GM21717 (cell line): ENCODE measurements around the gene DNAJC5G.

ENCODE experiments used
- ATAC-seq: cut with Tn5 transposase; IDR thresholded peaks from one replicate; pipeline ENCODE4 v1.9.1; 2021; ENCODE audit warnings: mild to moderate bottlenecking, moderate library complexity; ENCODE audit not compliant: unreplicated experiment

Gene DNAJC5G, protein sequence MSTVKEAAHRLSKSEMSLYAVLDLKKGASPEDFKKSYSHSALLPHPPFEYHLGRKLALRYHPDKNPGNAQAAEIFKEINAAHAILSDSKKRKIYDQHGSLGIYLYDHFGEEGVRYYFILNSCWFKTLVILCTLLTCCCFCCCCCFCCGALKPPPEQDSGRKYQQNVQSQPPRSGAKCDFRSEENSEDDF

GRCh38 chr2:27275211-27276150 is at the start of gene DNAJC5G:
DNAJC5G (plus strand) TSS chr2:27275433; CDS start chr2:27276729, 1,296 bp downstream.
- no peak for ATAC-seq

GRCh38 chr2:27225526-27225925 is 49.7 kb upstream of the DNAJC5G start:
- ATAC-seq: no peak

DNA sequence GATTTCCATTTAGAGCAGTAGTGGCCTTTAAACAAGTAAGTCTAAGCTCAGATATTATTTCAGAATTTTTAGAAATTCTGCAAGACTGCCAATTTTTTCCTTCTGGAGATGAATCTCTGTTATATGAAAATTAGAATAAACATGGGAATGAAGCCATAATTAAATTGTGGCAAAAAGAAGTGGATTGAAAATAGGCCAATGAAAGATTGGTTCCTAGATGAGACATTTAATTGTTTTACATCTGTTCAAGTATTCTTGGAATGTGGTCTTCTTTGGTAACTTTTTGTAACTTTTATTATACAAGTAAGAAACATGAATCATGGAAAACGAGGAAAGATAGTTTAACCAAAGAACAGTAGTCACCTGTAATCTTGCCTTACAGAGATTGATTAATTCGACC is 47.7 kb upstream of the DNAJC5G start:
- ATAC-seq: no peak

DNA sequence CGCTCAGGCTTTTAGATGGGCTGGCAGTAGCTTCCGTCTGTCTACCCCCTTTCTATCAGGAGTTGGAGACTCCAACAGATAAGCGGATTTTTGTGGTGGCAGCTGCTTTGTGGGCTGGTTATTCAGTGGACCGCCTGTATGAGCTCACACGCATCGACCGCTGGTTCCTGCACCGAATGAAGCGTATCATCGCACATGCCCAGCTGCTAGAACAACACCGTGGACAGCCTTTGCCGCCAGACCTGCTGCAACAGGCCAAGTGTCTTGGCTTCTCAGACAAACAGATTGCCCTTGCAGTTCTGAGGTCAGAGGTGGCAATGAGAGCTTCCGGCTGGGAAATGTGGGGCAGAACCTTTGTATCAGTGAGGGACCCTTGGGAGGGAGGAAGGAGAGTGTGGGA is 43.3 kb upstream of the DNAJC5G start:
- no peak for ATAC-seq

DNA sequence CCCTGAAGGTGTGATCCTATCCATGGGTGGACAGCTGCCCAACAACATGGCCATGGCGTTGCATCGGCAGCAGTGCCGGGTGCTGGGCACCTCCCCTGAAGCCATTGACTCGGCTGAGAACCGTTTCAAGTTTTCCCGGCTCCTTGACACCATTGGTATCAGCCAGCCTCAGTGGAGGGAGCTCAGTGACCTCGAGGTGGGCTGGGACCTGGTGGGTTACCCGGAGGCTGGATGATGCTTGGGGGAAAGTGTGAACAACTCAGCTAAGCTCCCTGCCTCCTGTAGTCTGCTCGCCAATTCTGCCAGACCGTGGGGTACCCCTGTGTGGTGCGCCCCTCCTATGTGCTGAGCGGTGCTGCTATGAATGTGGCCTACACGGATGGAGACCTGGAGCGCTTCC is 41.9 kb upstream of the DNAJC5G start:
- no peak for ATAC-seq

DNA sequence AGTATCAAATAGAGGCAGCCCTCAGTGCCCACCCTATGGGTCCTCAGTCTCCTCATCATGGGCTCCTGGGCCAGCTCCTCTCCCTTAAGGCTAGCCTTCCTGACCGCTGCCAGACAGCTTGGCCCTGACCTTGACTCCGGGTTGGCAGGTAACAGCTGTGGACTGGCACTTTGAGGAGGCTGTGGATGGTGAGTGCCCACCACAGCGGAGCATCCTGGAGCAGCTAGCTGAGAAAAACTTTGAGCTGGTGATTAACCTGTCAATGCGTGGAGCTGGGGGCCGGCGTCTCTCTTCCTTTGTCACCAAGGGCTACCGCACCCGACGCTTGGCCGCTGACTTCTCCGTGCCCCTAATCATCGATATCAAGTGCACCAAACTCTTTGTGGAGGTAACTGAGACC is 39.1 kb upstream of the DNAJC5G start:
- ATAC-seq: no peak

GRCh38 chr2:27236626-27237025 is 38.6 kb upstream of the DNAJC5G start:
- no peak for ATAC-seq

- ATAC-seq: no peak
These were observed 37.8 kb upstream of the DNAJC5G start for GRCh38 chr2:27237341-27237945.

DNA sequence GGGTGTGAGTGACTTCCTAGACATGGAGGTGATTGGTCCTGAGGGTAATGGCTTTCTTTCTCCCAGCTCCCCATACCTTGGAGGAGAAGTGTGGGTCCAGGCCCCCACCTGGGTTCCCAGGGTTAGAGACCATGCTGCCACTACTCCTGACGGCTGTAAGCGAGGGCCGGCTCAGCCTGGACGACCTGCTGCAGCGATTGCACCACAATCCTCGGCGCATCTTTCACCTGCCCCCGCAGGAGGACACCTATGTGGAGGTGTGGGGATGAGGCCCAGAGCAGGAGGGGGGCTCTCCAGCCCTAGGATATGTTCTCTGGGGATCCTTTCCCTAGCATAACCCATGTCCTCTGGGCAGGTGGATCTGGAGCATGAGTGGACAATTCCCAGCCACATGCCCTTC is 36.3 kb upstream of the DNAJC5G start:
- no peak for ATAC-seq

DNA sequence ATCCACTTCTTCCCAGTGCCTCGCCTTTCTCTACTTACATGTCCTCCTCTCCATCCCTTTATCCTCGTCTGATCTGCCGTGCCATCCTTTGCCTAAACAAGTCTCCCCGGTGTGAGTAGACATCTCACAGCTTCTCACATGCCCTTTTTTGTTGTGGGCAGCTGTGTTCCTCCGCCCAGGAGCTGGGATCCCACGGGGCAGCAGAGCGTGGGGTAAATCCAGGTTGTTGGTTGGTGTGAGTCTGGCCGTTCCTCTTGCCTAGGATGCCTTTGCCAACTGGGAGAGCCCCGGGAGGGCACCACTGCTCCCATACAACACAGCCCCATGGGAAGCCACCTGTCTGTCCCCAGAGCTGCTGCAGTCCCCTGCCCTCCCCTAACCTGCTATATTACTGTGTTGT is 34.8 kb upstream of the DNAJC5G start:
- no peak for ATAC-seq

GRCh38 chr2:27241761-27242613 is 33.2 kb upstream of the DNAJC5G start:
- ATAC-seq: no peak

DNA sequence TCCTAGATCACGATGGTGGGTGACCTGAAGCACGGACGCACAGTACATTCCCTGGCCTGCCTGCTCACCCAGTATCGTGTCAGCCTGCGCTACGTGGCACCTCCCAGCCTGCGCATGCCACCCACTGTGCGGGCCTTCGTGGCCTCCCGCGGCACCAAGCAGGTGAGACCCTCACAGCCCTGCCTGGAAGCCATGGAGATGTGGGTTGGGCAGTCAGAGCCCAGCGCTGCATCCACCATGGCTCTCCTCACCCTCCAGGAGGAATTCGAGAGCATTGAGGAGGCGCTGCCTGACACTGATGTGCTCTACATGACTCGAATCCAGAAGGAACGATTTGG is 32.6 kb upstream of the DNAJC5G start:
- ATAC-seq: no peak

DNA sequence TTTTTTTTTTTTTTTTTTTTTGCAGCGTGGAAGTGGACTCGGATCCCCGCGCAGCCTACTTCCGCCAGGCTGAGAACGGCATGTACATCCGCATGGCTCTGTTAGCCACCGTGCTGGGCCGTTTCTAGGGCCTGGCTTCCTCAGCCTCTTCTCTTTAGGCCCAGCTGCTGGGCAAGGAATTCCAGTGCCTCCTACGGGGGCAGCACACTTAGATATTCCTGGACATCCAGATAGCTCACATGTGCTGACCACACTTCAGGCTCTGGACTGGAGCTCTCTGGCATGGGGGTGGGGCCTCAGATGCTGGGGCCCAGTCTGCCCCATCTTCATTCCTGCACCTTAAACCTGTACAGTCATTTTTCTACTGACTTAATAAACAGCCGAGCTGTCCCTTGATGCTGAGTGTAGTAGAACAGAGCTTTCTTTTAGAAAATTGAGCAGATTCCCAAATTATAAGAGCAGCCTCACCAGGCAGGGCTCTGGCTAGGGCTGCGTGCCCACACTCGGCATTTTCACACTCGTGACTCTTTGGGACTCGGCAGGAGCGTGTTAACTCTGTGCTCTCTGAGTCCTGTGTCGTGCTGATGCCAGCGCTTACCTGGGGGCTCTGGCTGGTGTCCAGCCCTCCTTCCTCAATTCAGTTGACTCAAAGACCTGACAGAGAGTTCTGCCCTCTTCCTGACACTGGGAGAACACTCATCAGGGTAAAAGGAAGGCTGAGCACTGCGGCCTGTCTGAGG is 31.7 kb upstream of the DNAJC5G start:
- ATAC-seq: no peak

DNA sequence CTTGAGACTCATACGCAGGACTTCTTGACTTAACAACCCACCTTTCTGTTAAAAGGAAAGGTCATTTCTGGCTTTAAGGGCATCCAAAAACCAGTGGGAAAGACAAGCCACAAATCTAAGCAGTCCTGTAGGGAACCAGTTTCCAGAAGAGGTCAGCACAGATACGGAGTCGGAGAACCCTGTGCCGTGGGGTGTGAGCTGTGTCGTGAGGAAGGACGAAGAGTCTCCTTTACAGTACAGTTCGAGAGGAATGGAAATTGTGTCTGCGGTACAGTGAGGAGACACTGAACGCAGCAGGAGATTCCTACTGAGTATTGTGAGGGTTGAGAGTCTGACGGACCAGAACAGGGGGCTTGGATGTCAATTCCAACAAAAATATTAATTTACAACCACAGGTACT is 30.1 kb upstream of the DNAJC5G start:
- no peak for ATAC-seq

GRCh38 chr2:27245626-27246025 is 29.6 kb upstream of the DNAJC5G start:
- no peak for ATAC-seq

- no peak for ATAC-seq
These were observed 27.3 kb upstream of the DNAJC5G start for GRCh38 chr2:27247893-27248292.

- ATAC-seq: no peak
These were observed 25.9 kb upstream of the DNAJC5G start for GRCh38 chr2:27249159-27249890.

GRCh38 chr2:27249891-27250651 is 25.2 kb upstream of the DNAJC5G start:
- no peak for ATAC-seq
